ENCODE data around the gene ITGA6.

Gene ITGA6

GRCh38 chr2:172427256-172427989, at the start of gene ITGA6:
Gene ITGA6 (plus strand): TSS chr2:172427586.
- DNase-seq: no peak

GRCh38 chr2:172380436-172381274, 46.7 kb upstream of the ITGA6 start:
- DNase-seq: no peak

- no peak for DNase-seq
These were observed 45.9 kb upstream of the ITGA6 start for GRCh38 chr2:172381275-172382027.

- peak; percentile 42 for DNase-seq
These were observed 40.0 kb upstream of the ITGA6 start for GRCh38 chr2:172387361-172387760.

GRCh38 chr2:172389685-172390339, 37.6 kb upstream of the ITGA6 start:
- no peak for DNase-seq

- DNase-seq: no peak
These were observed 33.4 kb upstream of the ITGA6 start for GRCh38 chr2:172394002-172394401.

- DNase-seq: no peak
These were observed 31.9 kb upstream of the ITGA6 start for GRCh38 chr2:172395503-172395902.

GRCh38 chr2:172397148-172397834, 30.1 kb upstream of the ITGA6 start:
- no peak for DNase-seq

GRCh38 chr2:172398440-172398839, 28.9 kb upstream of the ITGA6 start:
- DNase-seq: no peak

- DNase-seq: no peak
These were observed 27.6 kb upstream of the ITGA6 start for GRCh38 chr2:172399765-172400164.

GRCh38 chr2:172402198-172402597, 25.2 kb upstream of the ITGA6 start:
- DNase-seq: no peak

- no peak for DNase-seq
These were observed 24.0 kb upstream of the ITGA6 start for GRCh38 chr2:172403402-172403801.

- DNase-seq: peak; percentile 50
These were observed 23.4 kb upstream of the ITGA6 start for GRCh38 chr2:172403881-172404468.

- no peak for DNase-seq
These were observed 22.6 kb upstream of the ITGA6 start for GRCh38 chr2:172404824-172405223.

GRCh38 chr2:172405673-172406072, 21.7 kb upstream of the ITGA6 start:
- DNase-seq: no peak

GRCh38 chr2:172408143-172408766, 19.1 kb upstream of the ITGA6 start:
- DNase-seq: peak; percentile 93

- no peak for DNase-seq
These were observed 18.3 kb upstream of the ITGA6 start for GRCh38 chr2:172409042-172409441.

- DNase-seq: peak; percentile 85
These were observed 14.3 kb upstream of the ITGA6 start for GRCh38 chr2:172412984-172413492.

- DNase-seq: no peak
These were observed 12.1 kb upstream of the ITGA6 start for GRCh38 chr2:172415157-172415864.

- DNase-seq: peak; percentile 70
These were observed 11.6 kb upstream of the ITGA6 start for GRCh38 chr2:172415865-172416183.
